ENCODE results near the gene GPC3.
"Not testable (repeated sequence)": the region's sequence is repeated elsewhere in the genome, so short reads cannot be mapped to it uniquely, and the experiment has no call there.

The GPC3 gene

GRCh38 chrX:133771086-133771646, 214.2 kb downstream of the GPC3 start:
- Histone ChIP-seq H3K4me1 (ENCODE audit: control insufficient read depth, low read length) (no peaks in the 10 kb centered on the region), H3K27me3 (ENCODE audit: control insufficient read depth, low read length) (no peaks in the 10 kb centered on the region), H3K9me3 (ENCODE audit: control insufficient read depth, insufficient read depth, low read length) (no peaks in the 10 kb centered on the region), H3F3A (ENCODE audit: control insufficient read depth, insufficient read depth) (no peaks in the 10 kb centered on the region), H3K27ac (ENCODE audit: low read depth, low read length) (no peak overlapping the region), H3K4me2 (ENCODE audit: low read length) (no peak overlapping the region), H3K36me3 (ENCODE audit: control insufficient read depth, low read length) (no peaks in the 10 kb centered on the region), H3K9me2 (replicated peaks; ENCODE audit: control insufficient read depth, low read length) (no peaks in the 10 kb centered on the region), H3K4me3 (ENCODE audit: low read length) (no peak overlapping the region), H3K79me2 (ENCODE audit: control insufficient read depth, low read length) (no peaks in the 10 kb centered on the region), H4K20me1 (ENCODE audit: control insufficient read depth, insufficient read depth, low read depth, low read length) (no peaks in the 10 kb centered on the region)
- TF ChIP-seq EZH2phosphoT487 (IDR thresholded peaks at IDR 0.05; ENCODE audit: borderline replicate concordance, low read length) = no peak
- TF ChIP-seq, protein P1, sequence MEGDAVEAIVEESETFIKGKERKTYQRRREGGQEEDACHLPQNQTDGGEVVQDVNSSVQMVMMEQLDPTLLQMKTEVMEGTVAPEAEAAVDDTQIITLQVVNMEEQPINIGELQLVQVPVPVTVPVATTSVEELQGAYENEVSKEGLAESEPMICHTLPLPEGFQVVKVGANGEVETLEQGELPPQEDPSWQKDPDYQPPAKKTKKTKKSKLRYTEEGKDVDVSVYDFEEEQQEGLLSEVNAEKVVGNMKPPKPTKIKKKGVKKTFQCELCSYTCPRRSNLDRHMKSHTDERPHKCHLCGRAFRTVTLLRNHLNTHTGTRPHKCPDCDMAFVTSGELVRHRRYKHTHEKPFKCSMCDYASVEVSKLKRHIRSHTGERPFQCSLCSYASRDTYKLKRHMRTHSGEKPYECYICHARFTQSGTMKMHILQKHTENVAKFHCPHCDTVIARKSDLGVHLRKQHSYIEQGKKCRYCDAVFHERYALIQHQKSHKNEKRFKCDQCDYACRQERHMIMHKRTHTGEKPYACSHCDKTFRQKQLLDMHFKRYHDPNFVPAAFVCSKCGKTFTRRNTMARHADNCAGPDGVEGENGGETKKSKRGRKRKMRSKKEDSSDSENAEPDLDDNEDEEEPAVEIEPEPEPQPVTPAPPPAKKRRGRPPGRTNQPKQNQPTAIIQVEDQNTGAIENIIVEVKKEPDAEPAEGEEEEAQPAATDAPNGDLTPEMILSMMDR (IDR thresholded peaks at IDR 0.05; ENCODE audit: low read depth, low read length, poor library complexity, severe bottlenecking) = no peak

DNA sequence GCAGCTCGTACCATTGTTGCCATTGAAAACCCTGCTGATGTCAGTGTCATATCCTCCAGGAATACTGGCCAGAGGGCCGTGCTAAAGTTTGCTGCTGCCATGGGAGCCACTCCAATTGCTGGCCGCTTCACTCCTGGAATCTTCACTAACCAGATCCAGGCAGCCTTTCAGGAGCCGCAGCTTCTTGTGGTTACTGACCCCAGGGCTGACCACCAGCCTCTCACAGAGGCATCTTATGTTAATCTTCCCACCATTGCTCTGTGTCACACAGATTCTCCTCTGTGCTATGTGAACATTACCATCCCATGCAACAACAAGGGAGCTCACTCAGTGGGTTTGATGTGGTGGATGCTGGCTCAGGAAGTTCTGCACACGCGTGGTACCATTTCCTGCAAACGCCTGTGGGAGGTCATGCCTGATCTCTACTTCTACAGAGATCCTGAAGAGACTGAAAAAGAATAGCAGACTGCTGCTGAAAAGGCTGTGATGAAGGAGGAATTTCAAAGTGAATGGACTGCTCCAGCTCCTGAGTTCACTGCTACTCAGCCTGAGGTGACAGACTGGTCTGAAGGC, 222.3 kb downstream of the GPC3 start:
- H3K4me2 ChIP-seq (ENCODE audit: low read length); H3F3A ChIP-seq (ENCODE audit: control insufficient read depth, insufficient read depth); H3K79me2 ChIP-seq (ENCODE audit: control insufficient read depth, low read length); H3K9me2 ChIP-seq (replicated peaks; ENCODE audit: control insufficient read depth, low read length); H3K9me3 ChIP-seq (ENCODE audit: control insufficient read depth, insufficient read depth, low read length); H4K20me1 ChIP-seq (ENCODE audit: control insufficient read depth, insufficient read depth, low read depth, low read length); H3K4me1 ChIP-seq (ENCODE audit: control insufficient read depth, low read length); H3K27me3 ChIP-seq (ENCODE audit: control insufficient read depth, low read length); H3K36me3 ChIP-seq (ENCODE audit: control insufficient read depth, low read length); H3K27ac ChIP-seq (ENCODE audit: low read depth, low read length); H3K4me3 ChIP-seq (ENCODE audit: low read length): not testable (repeated sequence)

GRCh38 chrX:133754657-133755056, 230.7 kb downstream of the GPC3 start:
- Histone ChIP-seq H3K9me3 (ENCODE audit: control insufficient read depth, insufficient read depth, low read length) (no peaks in the 10 kb centered on the region), H4K20me1 (ENCODE audit: control insufficient read depth, insufficient read depth, low read depth, low read length) (no peaks in the 10 kb centered on the region), H3K9me2 (replicated peaks; ENCODE audit: control insufficient read depth, low read length) (no peaks in the 10 kb centered on the region), H3K4me1 (ENCODE audit: control insufficient read depth, low read length) (no peaks in the 10 kb centered on the region), H3F3A (ENCODE audit: control insufficient read depth, insufficient read depth) (no peaks in the 10 kb centered on the region), H3K79me2 (ENCODE audit: control insufficient read depth, low read length) (no peaks in the 10 kb centered on the region), H3K4me2 (ENCODE audit: low read length) (no peak overlapping the region), H3K4me3 (ENCODE audit: low read length) (no peak overlapping the region), H3K27me3 (ENCODE audit: control insufficient read depth, low read length) (no peaks in the 10 kb centered on the region), H3K36me3 (ENCODE audit: control insufficient read depth, low read length) (no peaks in the 10 kb centered on the region), H3K27ac (ENCODE audit: low read depth, low read length) (no peak overlapping the region)
- TF ChIP-seq, protein P1 (IDR thresholded peaks at IDR 0.05; ENCODE audit: low read depth, low read length, poor library complexity, severe bottlenecking) = no peak
- TF ChIP-seq EZH2phosphoT487 (IDR thresholded peaks at IDR 0.05; ENCODE audit: borderline replicate concordance, low read length) = no peak

- H3K79me2 ChIP-seq (ENCODE audit: control insufficient read depth, low read length) = no peaks in the 10 kb centered on the region
- H3K4me3 ChIP-seq (ENCODE audit: low read length) = no peak overlapping the region
- H3K27ac ChIP-seq (ENCODE audit: low read depth, low read length) = no peak overlapping the region
- no peaks in the 10 kb centered on the region for H3K9me2 ChIP-seq (replicated peaks; ENCODE audit: control insufficient read depth, low read length)
- no peaks in the 10 kb centered on the region for H3K9me3 ChIP-seq (ENCODE audit: control insufficient read depth, insufficient read depth, low read length)
- no peaks in the 10 kb centered on the region for H3K4me1 ChIP-seq (ENCODE audit: control insufficient read depth, low read length)
- H3F3A ChIP-seq (ENCODE audit: control insufficient read depth, insufficient read depth) = no peaks in the 10 kb centered on the region
- H3K4me2 ChIP-seq (ENCODE audit: low read length) = no peak overlapping the region
- TF ChIP-seq, protein P1 (IDR thresholded peaks at IDR 0.05; ENCODE audit: low read depth, low read length, poor library complexity, severe bottlenecking) = no peak
- TF ChIP-seq EZH2phosphoT487 (IDR thresholded peaks at IDR 0.05; ENCODE audit: borderline replicate concordance, low read length) = no peak
- H3K27me3 ChIP-seq (ENCODE audit: control insufficient read depth, low read length) = no peaks in the 10 kb centered on the region
- H4K20me1 ChIP-seq (ENCODE audit: control insufficient read depth, insufficient read depth, low read depth, low read length) = no peaks in the 10 kb centered on the region
- no peaks in the 10 kb centered on the region for H3K36me3 ChIP-seq (ENCODE audit: control insufficient read depth, low read length)
These were observed 235.4 kb downstream of the GPC3 start for GRCh38 chrX:133749951-133750350.

Measured in DOHH2 (cell line).